Tibial artery (tissue), 4 donors: ENCODE results near the gene RERE.
A peak's percentile ranks its signal among the peaks of the same experiment; 100 is the strongest.

Experiments used
- DNase-seq, 2 donors: peaks; one replicate each; pipeline ENCODE4 v3.0.0-alpha.2; 2019
- H3K27ac ChIP-seq, 2 donors: fragments of 200-600 bp; sonication (generic) in 1 of 2; 1 replicate in 1 of 2; 2 replicates in 1 of 2; pipeline ENCODE4 v1.5.1; 2018 to 2019; ENCODE audit warnings: mild to moderate bottlenecking in 1 of 2
- H3K27me3 ChIP-seq, 2 donors: fragments of 200-600 bp; sonication (generic) in 1 of 2; one replicate each; pipeline versions ENCODE4 v1.5.1 to v1.6.0; 2016 to 2019
- H3K36me3 ChIP-seq, 3 donors: fragments of 200-600 bp; sonication (generic) in 2 of 3; one replicate each; pipeline ENCODE4 v1.5.1; 2016 to 2019; ENCODE audit warnings: mild to moderate bottlenecking in 2 of 3
- H3K4me1 ChIP-seq, 4 donors: fragments of 200-600 bp; sonication (generic) in 2 of 4; 1 replicate in 3 of 4; 2 replicates in 1 of 4; pipeline ENCODE4 v1.5.1; 2016 to 2019
- H3K4me3 ChIP-seq, 2 donors: fragments of 200-600 bp; sonication (generic) in 1 of 2; 1 replicate in 1 of 2; 2 replicates in 1 of 2; pipeline ENCODE4 v1.5.1; 2018 to 2019; ENCODE audit warnings: mild to moderate bottlenecking in 2 of 2
- H3K9me3 ChIP-seq, 3 donors: fragments of 200-600 bp; sonication (generic) in 1 of 3; one replicate each; pipeline ENCODE4 v1.5.1; 2016 to 2019
- CTCF ChIP-seq, 2 experiments: fragments of 200-600 bp in 1 of 2; fragments of 450-650 bp in 1 of 2; IDR thresholded peaks; one replicate each; pipeline ENCODE4 v1.5.1; 2017 to 2019; ENCODE audit warnings: antibody characterized with exemption in 2 of 2, mild to moderate bottlenecking in 1 of 2, moderate library complexity in 1 of 2
- intact Hi-C: fragments of 100-400 bp; cut with DNase I; formaldehyde crosslinking; loops from one replicate; pipeline ENCODE4 v1.15.0; 2023; ENCODE audit warnings: low total_unique reads

RERE gene

GRCh38 chr1:8379513-8380186, 437.8 kb downstream of the RERE start:
- TF ChIP-seq CTCF (IDR thresholded peaks at IDR 0.05), result no peak
- DNase-seq, result peak in 1 of 2 donors; percentile 55
- Histone ChIP-seq H3K4me1 (peaks cover 0 to 83% (median 60%) of the 10 kb centered on the region in 4 donors), H3K36me3 (peaks cover 0 to 13% (median 0%) of the 10 kb centered on the region in 3 donors), H3K4me3 (no peak overlapping the region), H3K27ac (peak overlapping the region; percentile 30 to 56), H3K27me3 (no peaks in the 10 kb centered on the region), H3K9me3 (no peaks in the 10 kb centered on the region)
- intact Hi-C loops, result no loop called here

- no peak for TF ChIP-seq CTCF (IDR thresholded peaks at IDR 0.05)
- no peaks in the 10 kb centered on the region for H3K27me3 ChIP-seq
- H3K9me3 ChIP-seq, result no peaks in the 10 kb centered on the region
- H3K27ac ChIP-seq, result peak overlapping the region; percentile 30 to 56
- peak in 1 of 2 donors; percentile 20 for DNase-seq
- H3K36me3 ChIP-seq, result peaks cover 0 to 13% (median 0%) of the 10 kb centered on the region in 3 donors
- no peak overlapping the region for H3K4me3 ChIP-seq
- peaks cover 0 to 83% (median 62%) of the 10 kb centered on the region in 4 donors for H3K4me1 ChIP-seq
- intact Hi-C loops, result no loop called here
These were observed 438.4 kb downstream of the RERE start for GRCh38 chr1:8378981-8379470.

DNA sequence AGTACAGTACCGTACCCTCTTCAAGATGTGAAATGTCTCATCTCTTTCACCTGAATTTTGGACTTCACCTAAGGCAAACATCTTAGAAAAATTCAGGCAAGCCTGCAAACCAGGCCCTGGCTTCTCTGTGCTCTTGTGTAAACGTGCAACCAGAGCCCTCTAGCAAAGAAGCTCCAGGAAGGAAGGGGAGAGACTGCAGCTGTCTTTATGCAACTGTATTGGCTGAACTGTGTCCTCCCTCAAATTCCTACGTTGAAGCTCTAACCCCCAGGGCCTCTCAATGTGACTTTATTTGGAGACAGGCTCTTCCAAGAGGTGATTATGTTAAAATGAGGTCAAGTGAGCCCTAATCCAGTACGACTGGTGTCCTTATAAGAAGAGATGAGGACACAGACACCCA, 439.3 kb downstream of the RERE start:
- Histone ChIP-seq H3K4me1 (peaks cover 0 to 83% (median 66%) of the 10 kb centered on the region in 4 donors), H3K27ac (peak overlapping the region; percentile 30 to 56), H3K36me3 (peaks cover 0 to 9% (median 0%) of the 10 kb centered on the region in 3 donors), H3K9me3 (no peaks in the 10 kb centered on the region), H3K4me3 (no peak overlapping the region), H3K27me3 (no peaks in the 10 kb centered on the region)
- peak in 1 of 2 donors; percentile 52 for DNase-seq
- intact Hi-C loops, result no loop called here
- TF ChIP-seq CTCF (IDR thresholded peaks at IDR 0.05), result no peak

- H3K27ac ChIP-seq, result peak overlapping the region in 1 of 2 donors; percentile 14
- DNase-seq, result peak in 1 of 2 donors; percentile 1
- intact Hi-C loops, result no loop called here
- no peaks in the 10 kb centered on the region for H3K9me3 ChIP-seq
- no peaks in the 10 kb centered on the region for H3K27me3 ChIP-seq
- H3K36me3 ChIP-seq, result peaks cover 0 to 4% (median 0%) of the 10 kb centered on the region in 3 donors
- peaks cover 0 to 83% (median 70%) of the 10 kb centered on the region in 4 donors for H3K4me1 ChIP-seq
- H3K4me3 ChIP-seq, result no peak overlapping the region
- TF ChIP-seq CTCF (IDR thresholded peaks at IDR 0.05), result no peak
These were observed 440.0 kb downstream of the RERE start for GRCh38 chr1:8377271-8377981.

- H3K4me1 ChIP-seq, result peaks cover 0 to 83% (median 72%) of the 10 kb centered on the region in 4 donors
- intact Hi-C loops, result no loop called here
These were observed 441.0 kb downstream of the RERE start for GRCh38 chr1:8376358-8376840.

More at GRCh38 chr1:8376358-8376840, 441.0 kb downstream of the RERE start:
- no peak for DNase-seq
- TF ChIP-seq CTCF (IDR thresholded peaks at IDR 0.05), result no peak
- H3K4me3 ChIP-seq, result no peak overlapping the region
- H3K27ac ChIP-seq, result no peak overlapping the region
- no peaks in the 10 kb centered on the region for H3K36me3 ChIP-seq
- no peaks in the 10 kb centered on the region for H3K27me3 ChIP-seq
- no peaks in the 10 kb centered on the region for H3K9me3 ChIP-seq
